Testis (tissue), 3 donors: ENCODE measurements around the gene TRIO. TPM values are rescaled to one million over a fixed set of nuclear protein-coding genes. Genes with fewer than 3 reads are reported as not detected.

ENCODE experiments used
- DNase-seq: peaks from one replicate; pipeline ENCODE4 v3.0.0-alpha.2; 2019
- H3K27ac ChIP-seq, 2 donors: fragments of 200-600 bp; sonication (generic); one replicate each; pipeline ENCODE4 v1.5.1; 2019
- H3K27me3 ChIP-seq: fragments of 200-600 bp; sonication (generic); one replicate; pipeline ENCODE4 v1.5.1; 2019
- H3K36me3 ChIP-seq: fragments of 200-600 bp; sonication (generic); one replicate; pipeline ENCODE4 v1.5.1; 2017; ENCODE audit warnings: low read depth; ENCODE audit errors: missing control alignments
- H3K4me1 ChIP-seq: fragments of 200-600 bp; sonication (generic); one replicate; pipeline ENCODE4 v1.5.1; 2019
- H3K4me3 ChIP-seq, 2 donors: fragments of 200-600 bp; sonication (generic); one replicate each; pipeline ENCODE4 v1.5.1; 2017 to 2019
- H3K9me3 ChIP-seq: fragments of 200-600 bp; sonication (generic); one replicate; pipeline ENCODE4 v1.5.1; 2017
- CTCF ChIP-seq, 3 experiments: fragments of 450-650 bp in 2 of 3; fragments of 200-600 bp in 1 of 3; sonication (generic) in 1 of 3; IDR thresholded peaks; one replicate each; pipeline ENCODE4 v1.5.1; 2016 to 2019; ENCODE audit warnings: antibody characterized with exemption in 3 of 3, mild to moderate bottlenecking in 2 of 3, moderate library complexity in 1 of 3
- POLR2A ChIP-seq: fragments of 450-650 bp; IDR thresholded peaks from one replicate; pipeline ENCODE4 v1.6.1; 2017; ENCODE audit warnings: antibody characterized with exemption, mild to moderate bottlenecking, moderate library complexity
- WGBS, 2 donors: methylation state at CpG; one replicate each; pipeline ENCODE4 v1.1.5; 2018; 5-methylcytosine and 5-hydroxymethylcytosine counted together
- intact Hi-C: fragments of 100-400 bp; cut with DNase I; formaldehyde crosslinking; loops from one replicate; pipeline ENCODE4 v1.15.1; 2023; ENCODE audit warnings: low total_unique reads
- polyA plus RNA-seq: library from polyadenylated mRNA; stranded (reverse); fragments of 350-450 nt; fragmentation: Illumina TruSeq; extraction: RNeasy Lipid Tissue Mini Kit (QIAGEN cat#74804); gene quantifications from one replicate; pipeline ENCODE4 v1.2.3, GENCODE V29; 2014; ENCODE audit warnings: low read depth, low replicate concordance; ENCODE audit not compliant: insufficient read depth
- total RNA-seq, 2 donors: library from RNA; depleted of rRNA; stranded (reverse); fragments of >200 nt; gene quantifications; one replicate each; pipeline ENCODE4 v1.2.3, GENCODE V29; 2016

Gene TRIO
- total and polyA plus RNA-seq, 3 donors from 2014 or later = 47.2 to 295 (median 249) TPM

GRCh38 chr5:14414656-14415023 is 271.5 kb downstream of the TRIO start:
- intact Hi-C loops = no loop called here
- TF ChIP-seq POLR2A = no peak
- no peak for TF ChIP-seq CTCF (IDR thresholded peaks at IDR 0.05)
- Histone ChIP-seq H3K27me3 (no peaks in the 10 kb centered on the region), H3K4me1 (peaks cover 22% of the 10 kb centered on the region), H3K27ac (no peak overlapping the region), H3K4me3 (no peak overlapping the region), H3K36me3 (no peaks in the 10 kb centered on the region), H3K9me3 (no peaks in the 10 kb centered on the region)
- 91 to 95% methylated on average over 7 of the region's 7 CpGs for WGBS, 2 donors
- DNase-seq = no peak

- Histone ChIP-seq H3K9me3 (no peaks in the 10 kb centered on the region), H3K36me3 (no peaks in the 10 kb centered on the region), H3K4me1 (peaks cover 18% of the 10 kb centered on the region), H3K27me3 (no peaks in the 10 kb centered on the region), H3K4me3 (no peak overlapping the region), H3K27ac (no peak overlapping the region)
- intact Hi-C loops = no loop called here
- WGBS, 2 donors = 90 to 93% methylated on average over 16 of the region's 16 CpGs
- TF ChIP-seq POLR2A = no peak
- TF ChIP-seq CTCF (IDR thresholded peaks at IDR 0.05) = no peak
- no peak for DNase-seq
These were observed 272.0 kb downstream of the TRIO start for GRCh38 chr5:14415024-14415697.

GRCh38 chr5:14415698-14416074 is 272.5 kb downstream of the TRIO start:
- H3K9me3 ChIP-seq = no peaks in the 10 kb centered on the region
- intact Hi-C loops = no loop called here
- WGBS, 2 donors = 73 to 77% methylated on average over 3 of the region's 3 CpGs
- H3K27me3 ChIP-seq = no peaks in the 10 kb centered on the region
- no peak overlapping the region for H3K4me3 ChIP-seq
- no peaks in the 10 kb centered on the region for H3K36me3 ChIP-seq
- H3K4me1 ChIP-seq = peaks cover 18% of the 10 kb centered on the region
- TF ChIP-seq CTCF (IDR thresholded peaks at IDR 0.05) = no peak
- TF ChIP-seq POLR2A = no peak
- no peak for DNase-seq
- no peak overlapping the region for H3K27ac ChIP-seq

GRCh38 chr5:14416621-14417275 is 273.6 kb downstream of the TRIO start:
- TF ChIP-seq CTCF (IDR thresholded peaks at IDR 0.05) (no peak), POLR2A (no peak)
- no peaks in the 10 kb centered on the region for H3K27me3 ChIP-seq
- peaks cover 14% of the 10 kb centered on the region for H3K4me1 ChIP-seq
- no peaks in the 10 kb centered on the region for H3K36me3 ChIP-seq
- no peaks in the 10 kb centered on the region for H3K9me3 ChIP-seq
- intact Hi-C loops = no loop called here
- 65 to 78% methylated on average over 12 of the region's 12 CpGs for WGBS, 2 donors
- H3K4me3 ChIP-seq = no peak overlapping the region
- DNase-seq = no peak
- H3K27ac ChIP-seq = peak overlapping the region; percentile 36 to 64

GRCh38 chr5:14417276-14417730 is 274.2 kb downstream of the TRIO start:
- H3K4me1 ChIP-seq = peaks cover 14% of the 10 kb centered on the region
- H3K27ac ChIP-seq = peak overlapping the region; percentile 36 to 64
- no peaks in the 10 kb centered on the region for H3K27me3 ChIP-seq
- intact Hi-C loops = no loop called here
- DNase-seq = peak; percentile 40
- H3K9me3 ChIP-seq = no peaks in the 10 kb centered on the region
- no peak overlapping the region for H3K4me3 ChIP-seq
- H3K36me3 ChIP-seq = no peaks in the 10 kb centered on the region
- TF ChIP-seq POLR2A (no peak), CTCF (IDR thresholded peaks at IDR 0.05) (no peak)
- 55 to 77% methylated on average over 5 of the region's 5 CpGs for WGBS, 2 donors
